ENCODE data around the gene NFKBIZ.

DNA sequence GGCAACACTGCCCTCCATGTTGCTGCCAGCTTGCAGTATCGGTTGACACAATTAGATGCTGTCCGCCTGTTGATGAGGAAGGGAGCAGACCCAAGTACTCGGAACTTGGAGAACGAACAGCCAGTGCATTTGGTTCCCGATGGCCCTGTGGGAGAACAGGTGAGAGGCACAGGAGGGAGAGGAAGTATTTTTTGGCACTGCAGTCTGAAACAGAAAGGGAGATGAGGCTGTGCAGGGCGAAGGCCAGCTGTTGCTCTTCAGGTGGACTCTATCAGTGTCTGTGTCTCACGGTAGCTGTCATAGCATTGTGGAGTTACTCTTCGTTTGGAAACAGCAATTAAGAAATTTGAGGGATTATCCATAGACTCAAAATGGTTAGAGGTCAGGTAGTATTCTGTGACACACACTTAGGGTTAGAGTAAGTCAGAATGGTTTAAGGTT is 8.0 kb downstream of the NFKBIZ start:
- TF ChIP-seq EP300 (IDR thresholded peaks at IDR 0.05; ENCODE audit: borderline replicate concordance) (no peak), USF1 (IDR thresholded peaks at IDR 0.05) (no peak), CEBPB (IDR thresholded peaks at IDR 0.05) (no peak), TCF12 (IDR thresholded peaks at IDR 0.05; ENCODE audit: low read depth) (no peak), YY1 (IDR thresholded peaks at IDR 0.05; ENCODE audit: low read depth) (no peak)
- TF ChIP-seq, protein P1, sequence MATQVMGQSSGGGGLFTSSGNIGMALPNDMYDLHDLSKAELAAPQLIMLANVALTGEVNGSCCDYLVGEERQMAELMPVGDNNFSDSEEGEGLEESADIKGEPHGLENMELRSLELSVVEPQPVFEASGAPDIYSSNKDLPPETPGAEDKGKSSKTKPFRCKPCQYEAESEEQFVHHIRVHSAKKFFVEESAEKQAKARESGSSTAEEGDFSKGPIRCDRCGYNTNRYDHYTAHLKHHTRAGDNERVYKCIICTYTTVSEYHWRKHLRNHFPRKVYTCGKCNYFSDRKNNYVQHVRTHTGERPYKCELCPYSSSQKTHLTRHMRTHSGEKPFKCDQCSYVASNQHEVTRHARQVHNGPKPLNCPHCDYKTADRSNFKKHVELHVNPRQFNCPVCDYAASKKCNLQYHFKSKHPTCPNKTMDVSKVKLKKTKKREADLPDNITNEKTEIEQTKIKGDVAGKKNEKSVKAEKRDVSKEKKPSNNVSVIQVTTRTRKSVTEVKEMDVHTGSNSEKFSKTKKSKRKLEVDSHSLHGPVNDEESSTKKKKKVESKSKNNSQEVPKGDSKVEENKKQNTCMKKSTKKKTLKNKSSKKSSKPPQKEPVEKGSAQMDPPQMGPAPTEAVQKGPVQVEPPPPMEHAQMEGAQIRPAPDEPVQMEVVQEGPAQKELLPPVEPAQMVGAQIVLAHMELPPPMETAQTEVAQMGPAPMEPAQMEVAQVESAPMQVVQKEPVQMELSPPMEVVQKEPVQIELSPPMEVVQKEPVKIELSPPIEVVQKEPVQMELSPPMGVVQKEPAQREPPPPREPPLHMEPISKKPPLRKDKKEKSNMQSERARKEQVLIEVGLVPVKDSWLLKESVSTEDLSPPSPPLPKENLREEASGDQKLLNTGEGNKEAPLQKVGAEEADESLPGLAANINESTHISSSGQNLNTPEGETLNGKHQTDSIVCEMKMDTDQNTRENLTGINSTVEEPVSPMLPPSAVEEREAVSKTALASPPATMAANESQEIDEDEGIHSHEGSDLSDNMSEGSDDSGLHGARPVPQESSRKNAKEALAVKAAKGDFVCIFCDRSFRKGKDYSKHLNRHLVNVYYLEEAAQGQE (IDR thresholded peaks at IDR 0.05; ENCODE audit: low read depth): no peak
